GM20000 (cell line): ENCODE data around the gene KCNG2.

ENCODE experiments used
- DNase-seq: peaks from one replicate; pipeline ENCODE4 v3.0.0; 2012; ENCODE audit warnings: low spot score
- CTCF ChIP-seq: IDR thresholded peaks from 2 replicates; pipeline ENCODE4 v1.5.1; 2012; ENCODE audit warnings: mild to moderate bottlenecking, control low read depth; ENCODE audit errors: extremely low read depth, missing control alignments

KCNG2 gene

GRCh38 chr18:79902640-79903039 lies 104.9 kb downstream of the KCNG2 start:
- TF ChIP-seq CTCF, result no peak
- DNase-seq, result peak; percentile 17

GRCh38 chr18:79903071-79903635 lies 105.4 kb downstream of the KCNG2 start:
- peak; percentile 25 for DNase-seq

DNA sequence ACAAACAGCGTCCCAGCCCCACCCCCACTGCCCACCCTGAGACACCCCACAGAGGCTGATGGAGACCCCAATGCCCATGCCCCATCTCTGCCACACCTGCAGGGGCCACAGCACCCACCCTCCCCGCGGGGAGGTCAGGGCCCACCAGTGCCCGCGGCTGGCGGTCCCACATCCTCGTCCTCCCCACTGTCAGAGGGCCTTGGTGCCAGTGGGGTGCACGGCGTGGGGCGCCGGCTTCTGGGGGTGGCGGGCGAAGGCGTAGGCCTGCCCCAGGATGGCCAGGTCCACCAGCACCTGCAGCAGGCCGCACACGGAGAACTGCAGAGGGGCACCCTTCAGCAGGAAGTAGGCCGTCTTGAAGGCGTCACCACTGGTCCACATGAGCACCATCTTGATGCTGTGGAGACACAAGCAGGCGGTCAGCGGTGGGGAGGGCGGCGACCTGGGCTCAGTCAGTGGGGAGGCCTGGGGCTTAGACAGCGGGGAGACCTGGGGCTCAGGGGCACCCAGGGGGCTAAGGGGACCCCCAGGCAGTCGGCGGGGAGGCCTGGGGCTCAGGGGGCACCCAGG lies 106.1 kb downstream of the KCNG2 start:
- peak; percentile 27 for DNase-seq
- no peak for TF ChIP-seq CTCF

More at GRCh38 chr18:79903071-79903635, 105.4 kb downstream of the KCNG2 start:
- TF ChIP-seq CTCF, result no peak

DNA sequence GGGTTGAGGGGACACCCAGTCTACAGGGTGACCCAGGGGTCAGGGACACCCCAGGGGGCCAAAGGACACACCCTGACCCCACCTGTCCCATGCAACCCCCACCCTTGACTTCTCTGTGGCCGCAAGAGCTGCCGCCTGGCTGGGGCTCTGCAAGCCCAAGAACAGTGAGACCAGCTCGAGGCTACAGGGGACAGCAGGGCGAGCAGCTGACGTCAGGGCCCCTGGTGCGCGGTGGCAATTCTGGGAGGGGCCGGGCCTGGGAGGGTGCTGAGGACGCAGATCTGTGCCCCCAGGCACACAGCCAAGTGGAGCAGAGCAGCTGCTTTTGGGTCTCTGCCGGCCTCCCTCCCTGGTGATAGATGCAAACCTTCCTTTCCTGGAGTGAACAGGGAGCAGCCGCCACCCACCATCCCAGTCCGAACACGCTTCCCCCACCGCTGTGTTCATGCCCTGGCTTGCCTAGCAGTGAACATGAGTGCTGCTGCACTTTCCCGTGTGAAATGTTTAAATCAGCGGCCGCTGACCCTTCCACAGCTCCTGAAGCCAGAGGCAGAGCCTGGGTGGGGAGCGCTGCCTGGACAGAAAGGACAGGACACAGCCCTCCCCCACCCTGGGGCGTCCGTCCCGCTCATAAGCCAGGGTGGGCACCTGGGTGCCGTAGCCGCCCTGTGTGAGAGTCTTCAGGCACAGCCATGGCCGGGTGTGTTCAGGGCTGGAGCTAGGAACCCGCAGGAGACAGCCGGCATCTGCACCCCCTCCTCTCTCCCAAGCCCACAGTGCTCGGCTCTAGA lies 106.8 kb downstream of the KCNG2 start:
- TF ChIP-seq CTCF, result no peak
- DNase-seq, result no peak

DNA sequence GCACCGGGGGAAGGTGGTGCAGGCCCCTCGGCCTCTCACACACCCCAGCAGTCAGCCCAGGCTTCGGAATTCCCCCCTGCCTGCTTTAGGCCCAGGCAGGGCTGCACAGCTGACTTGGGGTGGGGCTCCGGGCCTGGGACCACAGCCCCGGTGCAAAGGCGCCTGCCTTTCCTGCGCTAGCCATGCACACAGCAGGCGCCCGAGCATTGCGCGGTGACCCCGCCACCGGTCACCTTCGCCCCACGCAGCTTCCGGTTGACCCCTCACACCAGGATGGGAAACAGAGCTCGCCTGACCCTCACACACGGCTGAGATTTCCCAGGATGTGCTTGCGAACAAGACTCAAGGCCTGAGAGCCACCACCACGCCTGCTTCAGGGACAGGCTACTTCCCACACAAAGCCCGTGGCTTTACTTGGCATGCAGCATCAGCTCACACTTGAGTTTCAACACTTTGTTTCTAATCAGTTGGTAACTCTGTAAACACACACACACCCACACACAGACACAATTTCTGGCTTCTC lies 107.7 kb downstream of the KCNG2 start:
- no peak for TF ChIP-seq CTCF
- peak; percentile 37 for DNase-seq

GRCh38 chr18:79905993-79906392 lies 108.3 kb downstream of the KCNG2 start:
- TF ChIP-seq CTCF, result no peak
- peak; percentile 59 for DNase-seq

- no peak for DNase-seq
- no peak for TF ChIP-seq CTCF
Observed at GRCh38 chr18:79906706-79907105, 109.0 kb downstream of the KCNG2 start.
